A549 (cell line): ENCODE results near the gene POLR2C. TPM values are rescaled to one million over a fixed set of nuclear protein-coding genes. Genes with fewer than 3 reads are reported as not detected.

Experiments used
- ATAC-seq, 2 experiments: fragments of 200-7000 bp in 1 of 2; fragments of >200 bp in 1 of 2; cut with Nextera tagmentation in 1 of 2; cut with Tn5 transposase in 1 of 2; 3 replicates each; pipeline versions ENCODE4 v1.8.0 to v1.9.1; 2018 to 2020; ENCODE audit warnings: mild to moderate bottlenecking in 1 of 2, moderate library complexity in 1 of 2
- CTCF ChIA-PET: fragments of 300-600 bp; sonication (Branson Sonifier 250); formaldehyde crosslinking; extraction: SDS; loops from one replicate; lab custom pipeline; 2021; ENCODE audit warnings: antibody characterized with exemption, inconsistent platforms; lab: Yijun Ruan, JAX
- POLR2A ChIA-PET: fragments of 350-600 bp; formaldehyde crosslinking; extraction: SDS; loops from one replicate; lab custom pipeline; 2021; ENCODE audit warnings: antibody characterized with exemption, inconsistent platforms; lab: Yijun Ruan, JAX
- DNase-seq, 2 experiments: peaks; one replicate each; pipeline versions ENCODE4 v3.0.0 to v3.0.0-alpha.2; 2011 to 2016; ENCODE audit warnings: low read depth in 1 of 2, low spot score in 1 of 2
- FAIRE-seq: peaks from 2 replicates; lab custom pipeline; 2011; peaks lifted over from hg19 to GRCh38; lab: Jason Lieb, UNC
- H3K27ac ChIP-seq, 2 experiments: fragments of >200 bp; sonication (Bioruptor Twin); formaldehyde crosslinking; 3 replicates each; pipeline ENCODE4 v1.5.1; 2016 to 2017
- H3K4me1 ChIP-seq: fragments of >200 bp; sonication (Bioruptor Twin); formaldehyde crosslinking; 3 replicates; pipeline ENCODE4 v1.6.1; 2016
- H3K4me2 ChIP-seq: fragments of >200 bp; sonication (Bioruptor Twin); formaldehyde crosslinking; 3 replicates; pipeline ENCODE4 v1.6.1; 2016
- H3K4me3 ChIP-seq: fragments of >200 bp; sonication (Bioruptor Twin); formaldehyde crosslinking; 3 replicates; pipeline ENCODE4 v1.5.1; 2016
- H3K9me3 ChIP-seq: fragments of >200 bp; sonication (Bioruptor Twin); formaldehyde crosslinking; 3 replicates; pipeline ENCODE4 v1.6.1; 2016
- BHLHE40 ChIP-seq: IDR thresholded peaks from 2 replicates; pipeline ENCODE4 v1.6.1; 2012; ENCODE audit warnings: low read depth, low read length, inconsistent platforms
- CTCF ChIP-seq: fragments of >200 bp; sonication (Bioruptor Twin); formaldehyde crosslinking; IDR thresholded peaks from 3 replicates; pipeline ENCODE4 v1.5.1; 2016
- EHF ChIP-seq: fragments of 250-450 bp; sonication (Bioruptor Pico); IDR thresholded peaks from 2 replicates; pipeline ENCODE4 v1.5.0; 2020; ENCODE audit warnings: mild to moderate bottlenecking
- ELK1 ChIP-seq: fragments of 150-350 bp; IDR thresholded peaks from 2 replicates; pipeline ENCODE4 v1.6.1; 2014; ENCODE audit warnings: low read depth, mild to moderate bottlenecking, low read length
- EP300 ChIP-seq, 2 experiments: fragments of >200 bp; sonication (Bioruptor Twin); formaldehyde crosslinking; IDR thresholded peaks; 2 replicates in 1 of 2; 3 replicates in 1 of 2; pipeline ENCODE4 v1.6.1; 2016 to 2017
- FOSL2 ChIP-seq, 2 experiments: fragments of 450-650 bp in 1 of 2; fragments of >200 bp in 1 of 2; sonication (Bioruptor Twin) in 1 of 2; formaldehyde crosslinking; IDR thresholded peaks; 2 replicates each; pipeline versions ENCODE4 v1.5.0 to v1.6.1; 2016 to 2020; ENCODE audit warnings: mild to moderate bottlenecking in 1 of 2, moderate library complexity in 1 of 2
- FOXS1 ChIP-seq: fragments of 250-450 bp; sonication (Bioruptor Pico); IDR thresholded peaks from 2 replicates; pipeline ENCODE4 v1.5.0; 2020; ENCODE audit warnings: mild to moderate bottlenecking, moderate library complexity
- GATA3 ChIP-seq: IDR thresholded peaks from 2 replicates; pipeline ENCODE4 v1.6.1; 2012; ENCODE audit warnings: borderline replicate concordance
- HES2 ChIP-seq: fragments of >200 bp; sonication (Bioruptor Twin); formaldehyde crosslinking; IDR thresholded peaks from 2 replicates; pipeline ENCODE4 v1.6.1; 2016
- HMGXB4 ChIP-seq: fragments of 250-450 bp; sonication (Bioruptor Pico); IDR thresholded peaks from 2 replicates; pipeline ENCODE4 v1.5.0; 2021; ENCODE audit warnings: mild to moderate bottlenecking, moderate library complexity, borderline replicate concordance
- JUN ChIP-seq, 2 experiments: fragments of >200 bp; sonication (Bioruptor Twin); formaldehyde crosslinking; IDR thresholded peaks; 2 replicates in 1 of 2; 3 replicates in 1 of 2; pipeline ENCODE4 v1.6.1; 2016 to 2017
- KDM5A ChIP-seq: fragments of 200-600 bp; sonication (generic); IDR thresholded peaks from 2 replicates; pipeline ENCODE4 v1.6.1; 2016; ENCODE audit warnings: antibody characterized with exemption, mild to moderate bottlenecking
- MAFK ChIP-seq: fragments of 450-650 bp; IDR thresholded peaks from 2 replicates; pipeline ENCODE4 v1.6.1; 2014; ENCODE audit not compliant: partially characterized antibody
- MAZ ChIP-seq: fragments of 150-350 bp; IDR thresholded peaks from 2 replicates; pipeline ENCODE4 v1.6.1; 2014; ENCODE audit warnings: antibody characterized with exemption, low read depth, low read length, borderline replicate concordance
- MYC ChIP-seq: IDR thresholded peaks from 2 replicates; pipeline ENCODE4 v1.6.1; 2012; ENCODE audit warnings: mild to moderate bottlenecking, inconsistent platforms, low read length, improper control_type of control experiment, borderline replicate concordance
- NFE2L2 ChIP-seq: fragments of 150-350 bp; conservative IDR thresholded peaks from 2 replicates; pipeline ENCODE4 v1.6.1; 2014; ENCODE audit warnings: low read length
- NPAS2 ChIP-seq: fragments of 250-450 bp; sonication (Bioruptor Pico); IDR thresholded peaks from 2 replicates; pipeline ENCODE4 v1.8.0; 2022; ENCODE audit warnings: mild to moderate bottlenecking, moderate library complexity, borderline replicate concordance
- NR3C1 ChIP-seq: fragments of >200 bp; sonication (Bioruptor Twin); formaldehyde crosslinking; IDR thresholded peaks from 3 replicates; pipeline ENCODE4 v1.6.1; 2017
- PHF8 ChIP-seq: fragments of 200-600 bp; sonication (generic); IDR thresholded peaks from 2 replicates; pipeline ENCODE4 v1.6.1; 2016; ENCODE audit warnings: low read depth, mild to moderate bottlenecking, antibody characterized with exemption, moderate library complexity, borderline replicate concordance
- POLR2A ChIP-seq: IDR thresholded peaks from 2 replicates; pipeline ENCODE4 v1.6.1; 2012; ENCODE audit warnings: mild to moderate bottlenecking, low read length
- RAD21 ChIP-seq, 2 experiments: fragments of >200 bp in 1 of 2; sonication (Bioruptor Twin) in 1 of 2; formaldehyde crosslinking in 1 of 2; IDR thresholded peaks in 1 of 2; conservative IDR thresholded peaks in 1 of 2; 2 replicates in 1 of 2; 3 replicates in 1 of 2; pipeline ENCODE4 v1.6.1; 2012 to 2018; ENCODE audit warnings: inconsistent platforms in 1 of 2
- RFX5 ChIP-seq: fragments of 450-650 bp; IDR thresholded peaks from 2 replicates; pipeline ENCODE4 v1.7.1; 2014; ENCODE audit warnings: antibody characterized with exemption, mild to moderate bottlenecking, moderate library complexity
- SMC3 ChIP-seq: fragments of >200 bp; sonication (Bioruptor Twin); formaldehyde crosslinking; IDR thresholded peaks from 3 replicates; pipeline ENCODE4 v1.6.1; 2018; ENCODE audit warnings: inconsistent platforms
- SREBF2 ChIP-seq: fragments of 450-650 bp; IDR thresholded peaks from 2 replicates; pipeline ENCODE4 v1.6.1; 2014; ENCODE audit warnings: mild to moderate bottlenecking, moderate library complexity
- ZC3H11A ChIP-seq: fragments of 450-650 bp; IDR thresholded peaks from 2 replicates; pipeline ENCODE4 v1.6.1; 2014; ENCODE audit warnings: antibody characterized with exemption, mild to moderate bottlenecking
- ZNF302 ChIP-seq: fragments of 250-450 bp; sonication (Bioruptor Pico); IDR thresholded peaks from 2 replicates; pipeline ENCODE4 v1.9.0; 2021; ENCODE audit warnings: inconsistent platforms, mild to moderate bottlenecking, moderate library complexity
- ZSCAN20 ChIP-seq: fragments of 250-450 bp; sonication (Bioruptor Pico); IDR thresholded peaks from 2 replicates; pipeline ENCODE4 v1.8.0; 2022; ENCODE audit warnings: mild to moderate bottlenecking, moderate library complexity
- WGBS: methylation state at CpG from one replicate; pipeline ENCODE4 v1.1.6; 2017; ENCODE audit errors: missing lambda C conversion rate; 5-methylcytosine and 5-hydroxymethylcytosine counted together
- polyA minus RNA-seq: library from RNA; depleted of rRNA, polyadenylated mRNA; stranded (reverse); fragments of >200 nt; gene quantifications from 2 replicates; pipeline ENCODE4 v1.2.3, GENCODE V29; 2011; rRNA and poly(A)+ RNA removed
- polyA plus RNA-seq, 4 experiments: library from polyadenylated mRNA; depleted of rRNA in 3 of 4; stranded (reverse); fragments of >200 nt; fragmentation: RNase III in 1 of 4; extraction: RNeasy Plus Mini Kit Qiagen cat#74134 plus additional on column Dnase treatment in 1 of 4; gene quantifications; 2 replicates in 3 of 4; 3 replicates in 1 of 4; pipeline ENCODE4 v1.2.3, GENCODE V29; 2011 to 2017
- TF ChIP-seq, protein P1 (sequence below): IDR thresholded peaks from 2 replicates; pipeline ENCODE4 v1.6.1; 2012
- TF ChIP-seq, protein P2 (sequence below): fragments of >200 bp; sonication (Bioruptor Twin); formaldehyde crosslinking; IDR thresholded peaks from 3 replicates; pipeline ENCODE4 v1.6.1; 2016
- TF ChIP-seq, protein P3 (sequence below): IDR thresholded peaks from 2 replicates; pipeline ENCODE4 v1.6.1; 2012

Gene POLR2C
- polyA plus RNA-seq (2011; rRNA removed) (229 and 259 TPM in 2 replicates), polyA plus RNA-seq (2017; fragmentation: RNase III; extraction: RNeasy Plus Mini Kit Qiagen cat#74134 plus additional on column Dnase treatment) (141 to 148 TPM (median 146 TPM) in 3 replicates), polyA minus RNA-seq (327 and 401 TPM in 2 replicates)
- polyA plus RNA-seq (2012; cell fraction: cytosol; rRNA removed), result 181 and 221 TPM in 2 replicates
- 135 and 142 TPM in 2 replicates for polyA plus RNA-seq (2012; cell fraction: nucleus; rRNA removed)

GRCh38 chr16:57462209-57462977 lies at the start of gene POLR2C:
Gene POLR2C, plus strand, starts transcription at chr16:57462679. Its CDS starts 46 bp downstream, at chr16:57462725.
- DNase-seq (peak; percentile 85 to 91), ATAC-seq (peak; percentile 93 to 97), FAIRE-seq (no peak)
- WGBS, result 1% methylated on average over 26 of the region's 47 CpGs
- TF ChIP-seq KDM5A (no peak), ZC3H11A (no peak), BHLHE40 (no peak), POLR2A (peak; percentile 99), NPAS2 (CRISPR knock-in tag) (no peak), PHF8 (peak; percentile 89; the same call in 1 of the 2 replicates), GATA3 (no peak), RAD21 (conservative IDR thresholded peaks at IDR 0.05 in 1 of 2, IDR thresholded peaks at IDR 0.05 in 1 of 2) (peak; percentile 39 to 56; a peak in 4 of 5 replicates), HMGXB4 (CRISPR knock-in tag) (peak; percentile 81; the same call in 1 of the 2 replicates), NFE2L2 (no peak), MAZ (peak; percentile 58; the same call in 1 of the 2 replicates), EP300 (IDR thresholded peaks at IDR 0.05) (no peak), JUN (IDR thresholded peaks at IDR 0.05) (peak; percentile 75 to 96; a peak in 4 of 5 replicates), HES2 (no peak), ELK1 (0 out of 2 replicates have a peak, but pooled peaks have one; percentile 24), FOXS1 (no peak), RFX5 (no peak), NR3C1 (no peak), EHF (CRISPR knock-in tag) (no peak), ZNF302 (CRISPR knock-in tag) (no peak), FOSL2 (IDR thresholded peaks at IDR 0.05) (no peak), FOSL2 (CRISPR knock-in tag; IDR thresholded peaks at IDR 0.05) (peak; percentile 33; the same call in 1 of the 2 replicates), SMC3 (peak; percentile 71), MYC (0 out of 2 replicates have a peak, but pooled peaks have one; percentile 39), CTCF (peak; percentile 82), ZSCAN20 (CRISPR knock-in tag) (no peak), MAFK (no peak), SREBF2 (no peak)
- TF ChIP-seq, protein P1, sequence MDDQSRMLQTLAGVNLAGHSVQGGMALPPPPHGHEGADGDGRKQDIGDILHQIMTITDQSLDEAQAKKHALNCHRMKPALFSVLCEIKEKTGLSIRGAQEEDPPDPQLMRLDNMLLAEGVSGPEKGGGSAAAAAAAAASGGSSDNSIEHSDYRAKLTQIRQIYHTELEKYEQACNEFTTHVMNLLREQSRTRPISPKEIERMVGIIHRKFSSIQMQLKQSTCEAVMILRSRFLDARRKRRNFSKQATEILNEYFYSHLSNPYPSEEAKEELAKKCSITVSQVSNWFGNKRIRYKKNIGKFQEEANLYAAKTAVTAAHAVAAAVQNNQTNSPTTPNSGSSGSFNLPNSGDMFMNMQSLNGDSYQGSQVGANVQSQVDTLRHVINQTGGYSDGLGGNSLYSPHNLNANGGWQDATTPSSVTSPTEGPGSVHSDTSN, result 0 out of 2 replicates have a peak, but pooled peaks have one; percentile 23
- TF ChIP-seq, protein P2, sequence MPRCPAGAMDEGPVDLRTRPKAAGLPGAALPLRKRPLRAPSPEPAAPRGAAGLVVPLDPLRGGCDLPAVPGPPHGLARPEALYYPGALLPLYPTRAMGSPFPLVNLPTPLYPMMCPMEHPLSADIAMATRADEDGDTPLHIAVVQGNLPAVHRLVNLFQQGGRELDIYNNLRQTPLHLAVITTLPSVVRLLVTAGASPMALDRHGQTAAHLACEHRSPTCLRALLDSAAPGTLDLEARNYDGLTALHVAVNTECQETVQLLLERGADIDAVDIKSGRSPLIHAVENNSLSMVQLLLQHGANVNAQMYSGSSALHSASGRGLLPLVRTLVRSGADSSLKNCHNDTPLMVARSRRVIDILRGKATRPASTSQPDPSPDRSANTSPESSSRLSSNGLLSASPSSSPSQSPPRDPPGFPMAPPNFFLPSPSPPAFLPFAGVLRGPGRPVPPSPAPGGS, result peak; percentile 84; the same call in 2 of the 3 replicates
- TF ChIP-seq, protein P3, sequence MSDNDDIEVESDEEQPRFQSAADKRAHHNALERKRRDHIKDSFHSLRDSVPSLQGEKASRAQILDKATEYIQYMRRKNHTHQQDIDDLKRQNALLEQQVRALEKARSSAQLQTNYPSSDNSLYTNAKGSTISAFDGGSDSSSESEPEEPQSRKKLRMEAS, result peak; percentile 80
- Histone ChIP-seq H3K27ac (peak within 1 kb of the TSS; percentile 93 to 97), H3K4me1 (peaks cover 37% of the 10 kb centered on the region), H3K9me3 (no peaks in the 10 kb centered on the region), H3K4me2 (peak within 1 kb of the TSS; percentile 74), H3K4me3 (peak within 1 kb of the TSS; percentile 82)
- ChIA-PET CTCF (interaction anchor here (0.8 to 4.4 kb wide), 25 partner anchors 8 to 1352 kb away, joined by 3 to 54 read pairs (median 7); partner anchors contain the start of genes CIAPIN1, COQ9 and DOK4), POLR2A (interaction anchor here (0.5 to 2.5 kb wide), 18 partner anchors 9 to 162 kb away, joined by 3 to 25 read pairs (median 4); partner anchors contain the start of genes CIAPIN1 and COQ9)
